ENCODE results near the gene HES3.

HES3 gene

GRCh38 chr1:6294890-6295556 lies 51.0 kb downstream of the HES3 start:
- Histone ChIP-seq H3K9me3 (no peaks in the 10 kb centered on the region), H3K27ac (no peak overlapping the region), H3K4me3 (ENCODE audit: low read depth in 1 of 2, low read length in 1 of 2) (no peak overlapping the region), H3K36me3 (no peaks in the 10 kb centered on the region), H3K27me3 (no peaks in the 10 kb centered on the region), H3K4me1 (ENCODE audit: control insufficient read depth in 1 of 2, insufficient read depth in 1 of 2, low read depth in 1 of 2, low read length in 1 of 2) (no peaks in the 10 kb centered on the region)
- no peak for TF ChIP-seq CTCF (IDR thresholded peaks at IDR 0.05)
